Transverse colon (tissue), 4 donors: ENCODE results near the gene MAPK4.

Source experiments
- EP300 ChIP-seq: sonication (generic); formaldehyde crosslinking; IDR thresholded peaks from one replicate; pipeline ENCODE4 v1.6.1; 2017; ENCODE audit warnings: antibody characterized with exemption, low read depth
- POLR2A ChIP-seq: fragments of 450-650 bp; IDR thresholded peaks from one replicate; pipeline ENCODE4 v1.6.1; 2016; ENCODE audit warnings: antibody characterized with exemption, mild to moderate bottlenecking, moderate library complexity
- POLR2AphosphoS5 ChIP-seq, 3 donors: sonication (generic); formaldehyde crosslinking; IDR thresholded peaks; one replicate each; pipeline ENCODE4 v1.6.1; 2016; ENCODE audit warnings: antibody characterized with exemption in 3 of 3
- TF ChIP-seq, protein P1 (sequence below), 5 experiments: fragments of 200-600 bp in 3 of 5; fragments of 450-650 bp in 2 of 5; sonication (generic) in 3 of 5; IDR thresholded peaks; 1 replicate in 2 of 5; 2 replicates in 3 of 5; pipeline ENCODE4 v1.5.1; 2016 to 2017; ENCODE audit warnings: antibody characterized with exemption in 5 of 5, inconsistent platforms in 3 of 5, mild to moderate bottlenecking in 2 of 5, moderate library complexity in 1 of 5

DNA sequence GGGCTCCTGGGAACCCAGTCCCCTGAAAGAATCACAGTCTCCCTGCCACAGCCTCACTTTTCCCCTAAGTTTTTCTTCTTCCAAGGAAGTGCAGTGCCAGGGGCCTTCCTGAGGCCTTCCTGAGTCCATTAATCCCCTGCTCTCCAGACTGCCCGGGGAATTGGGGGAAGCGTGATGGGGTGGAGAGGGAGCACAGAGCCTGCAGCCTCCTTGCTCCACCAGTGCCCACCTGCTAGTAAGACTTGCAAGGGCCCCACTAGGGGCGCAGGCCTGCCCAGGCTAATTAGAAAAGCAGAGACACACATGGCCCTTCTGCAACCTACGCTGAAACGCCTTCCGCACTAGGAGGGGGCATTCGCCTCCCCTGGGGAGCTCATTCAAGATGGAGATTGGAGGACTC lies 149.3 kb downstream of the MAPK4 start:
- TF ChIP-seq POLR2A (no peak), EP300 (no peak), POLR2AphosphoS5 (IDR thresholded peaks at IDR 0.05) (no peak)
- TF ChIP-seq, protein P1, sequence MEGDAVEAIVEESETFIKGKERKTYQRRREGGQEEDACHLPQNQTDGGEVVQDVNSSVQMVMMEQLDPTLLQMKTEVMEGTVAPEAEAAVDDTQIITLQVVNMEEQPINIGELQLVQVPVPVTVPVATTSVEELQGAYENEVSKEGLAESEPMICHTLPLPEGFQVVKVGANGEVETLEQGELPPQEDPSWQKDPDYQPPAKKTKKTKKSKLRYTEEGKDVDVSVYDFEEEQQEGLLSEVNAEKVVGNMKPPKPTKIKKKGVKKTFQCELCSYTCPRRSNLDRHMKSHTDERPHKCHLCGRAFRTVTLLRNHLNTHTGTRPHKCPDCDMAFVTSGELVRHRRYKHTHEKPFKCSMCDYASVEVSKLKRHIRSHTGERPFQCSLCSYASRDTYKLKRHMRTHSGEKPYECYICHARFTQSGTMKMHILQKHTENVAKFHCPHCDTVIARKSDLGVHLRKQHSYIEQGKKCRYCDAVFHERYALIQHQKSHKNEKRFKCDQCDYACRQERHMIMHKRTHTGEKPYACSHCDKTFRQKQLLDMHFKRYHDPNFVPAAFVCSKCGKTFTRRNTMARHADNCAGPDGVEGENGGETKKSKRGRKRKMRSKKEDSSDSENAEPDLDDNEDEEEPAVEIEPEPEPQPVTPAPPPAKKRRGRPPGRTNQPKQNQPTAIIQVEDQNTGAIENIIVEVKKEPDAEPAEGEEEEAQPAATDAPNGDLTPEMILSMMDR (IDR thresholded peaks at IDR 0.05): no peak
